PC-3 (cell line): ENCODE results near the gene ZNF275.
"Not testable (repeated sequence)": the region's sequence is repeated elsewhere in the genome, so short reads cannot be mapped to it uniquely, and the experiment has no call there.

Source experiments
- CTCF ChIP-seq: fragments of 300-600 bp; sonication (generic); conservative IDR thresholded peaks from 2 replicates; pipeline ENCODE4 v1.5.1; 2017; ENCODE audit warnings: antibody characterized with exemption, low read depth, mild to moderate bottlenecking, low read length
- EZH2 ChIP-seq: fragments of 300-600 bp; sonication (generic); IDR thresholded peaks from one replicate; pipeline ENCODE4 v1.6.1; 2017; ENCODE audit warnings: antibody characterized with exemption, mild to moderate bottlenecking, low read length; ENCODE audit not compliant: unreplicated experiment

GRCh38 chrX:153293485-153294071 lies 40.4 kb upstream of the ZNF275 start:
- TF ChIP-seq CTCF, EZH2: not testable (repeated sequence)
